ENCODE measurements around the gene CALML4.
A peak's percentile ranks its signal among the peaks of the same experiment; 100 is the strongest.
"Not testable (repeated sequence)": the region's sequence is repeated elsewhere in the genome, so short reads cannot be mapped to it uniquely, and the experiment has no call there.

Gene CALML4

GRCh38 chr15:68224546-68225250 is 19.6 kb upstream of the CALML4 start:
- DNase-seq = no peak

GRCh38 chr15:68224108-68224507 is 19.0 kb upstream of the CALML4 start:
- DNase-seq = no peak

- no peak for DNase-seq
Observed at GRCh38 chr15:68223171-68223570, 18.0 kb upstream of the CALML4 start.

GRCh38 chr15:68222432-68222743 is 17.3 kb upstream of the CALML4 start:
- DNase-seq = not testable (repeated sequence)

GRCh38 chr15:68221530-68222431 is 16.6 kb upstream of the CALML4 start:
- DNase-seq = not testable (repeated sequence)

GRCh38 chr15:68220967-68221366 is 15.8 kb upstream of the CALML4 start:
- no peak for DNase-seq

GRCh38 chr15:68220489-68220888 is 15.4 kb upstream of the CALML4 start:
- DNase-seq = no peak

- DNase-seq = no peak
Observed at GRCh38 chr15:68218847-68219798, 14.0 kb upstream of the CALML4 start.

- no peak for DNase-seq
Observed at GRCh38 chr15:68218331-68218730, 13.2 kb upstream of the CALML4 start.

- no peak for DNase-seq
Observed at GRCh38 chr15:68217341-68217740, 12.2 kb upstream of the CALML4 start.

GRCh38 chr15:68214838-68215254 is 9.7 kb upstream of the CALML4 start:
- DNase-seq = no peak

- DNase-seq = no peak
Observed at GRCh38 chr15:68213991-68214837, 9.1 kb upstream of the CALML4 start.

GRCh38 chr15:68213491-68213845 is 8.3 kb upstream of the CALML4 start:
- not testable (repeated sequence) for DNase-seq

GRCh38 chr15:68211656-68212320 is 6.7 kb upstream of the CALML4 start:
- DNase-seq = no peak

- peak; percentile 49 for DNase-seq
Observed at GRCh38 chr15:68210821-68211655, 5.9 kb upstream of the CALML4 start.

- no peak for DNase-seq
Observed at GRCh38 chr15:68210409-68210756, 5.3 kb upstream of the CALML4 start.

GRCh38 chr15:68209735-68210408 is 4.7 kb upstream of the CALML4 start:
- DNase-seq = no peak

GRCh38 chr15:68209272-68209671 is 4.1 kb upstream of the CALML4 start:
- DNase-seq = no peak

- DNase-seq = no peak
Observed at GRCh38 chr15:68208636-68209240, 3.6 kb upstream of the CALML4 start.

Data from fibroblast of skin of back (primary cell).